HEK293T (cell line): ENCODE data around the gene VWC2.

Experiments used
- CTCF ChIA-PET: fragments of 350-600 bp; formaldehyde crosslinking; extraction: SDS; loops from one replicate; lab custom pipeline; 2021; ENCODE audit warnings: antibody characterized with exemption, inconsistent platforms; lab: Yijun Ruan, JAX
- POLR2A ChIA-PET: fragments of 350-600 bp; formaldehyde crosslinking; extraction: SDS; loops from one replicate; lab custom pipeline; 2020; ENCODE audit warnings: antibody characterized with exemption, inconsistent platforms; lab: Yijun Ruan, JAX
- DNase-seq: peaks from one replicate; pipeline ENCODE4 v3.0.0; 2012; ENCODE audit warnings: mixed read lengths; ENCODE audit errors: extremely low spot score
- ARNT ChIP-seq: fragments of 450-650 bp; IDR thresholded peaks from 2 replicates; pipeline ENCODE4 v1.6.1; 2017; ENCODE audit warnings: mild to moderate bottlenecking
- BHLHE40 ChIP-seq: fragments of 450-650 bp; IDR thresholded peaks from 2 replicates; pipeline ENCODE4 v1.6.1; 2016; ENCODE audit warnings: mild to moderate bottlenecking, moderate library complexity, borderline replicate concordance
- CTBP1 ChIP-seq: fragments of 450-650 bp; IDR thresholded peaks from 2 replicates; pipeline ENCODE4 v1.6.1; 2016; ENCODE audit warnings: borderline replicate concordance
- ELF4 ChIP-seq: fragments of 450-650 bp; IDR thresholded peaks from 2 replicates; pipeline ENCODE4 v1.6.1; 2017; ENCODE audit warnings: antibody characterized with exemption
- FOXA1 ChIP-seq: fragments of 450-650 bp; IDR thresholded peaks from 2 replicates; pipeline ENCODE4 v1.6.1; 2016; ENCODE audit warnings: mild to moderate bottlenecking
- FOXK2 ChIP-seq: fragments of 450-650 bp; IDR thresholded peaks from 2 replicates; pipeline ENCODE4 v1.6.1; 2016; ENCODE audit warnings: mild to moderate bottlenecking
- FOXM1 ChIP-seq: fragments of 450-650 bp; IDR thresholded peaks from 2 replicates; pipeline ENCODE4 v1.6.1; 2017; ENCODE audit warnings: mild to moderate bottlenecking, borderline replicate concordance
- HDGF ChIP-seq: fragments of 450-650 bp; IDR thresholded peaks from 2 replicates; pipeline ENCODE4 v1.6.1; 2017; ENCODE audit warnings: antibody characterized with exemption, borderline replicate concordance
- L3MBTL2 ChIP-seq: fragments of 450-650 bp; conservative IDR thresholded peaks from 2 replicates; pipeline ENCODE4 v1.6.1; 2016; ENCODE audit warnings: mild to moderate bottlenecking
- LEF1 ChIP-seq: fragments of 450-650 bp; IDR thresholded peaks from 2 replicates; pipeline ENCODE4 v1.6.1; 2017; ENCODE audit warnings: mild to moderate bottlenecking, borderline replicate concordance
- NFRKB ChIP-seq: fragments of 450-650 bp; IDR thresholded peaks from 2 replicates; pipeline ENCODE4 v1.6.1; 2016; ENCODE audit warnings: mild to moderate bottlenecking, moderate library complexity
- SP1 ChIP-seq: fragments of 450-650 bp; IDR thresholded peaks from 2 replicates; pipeline ENCODE4 v1.6.1; 2017
- SUZ12 ChIP-seq: fragments of 450-650 bp; IDR thresholded peaks from 2 replicates; pipeline ENCODE4 v1.6.1; 2016; ENCODE audit warnings: mild to moderate bottlenecking
- TARDBP ChIP-seq: fragments of 450-650 bp; IDR thresholded peaks from 2 replicates; pipeline ENCODE4 v1.6.1; 2016
- ZNF384 ChIP-seq: fragments of 450-650 bp; IDR thresholded peaks from 2 replicates; pipeline ENCODE4 v1.6.1; 2016
- TF ChIP-seq, protein P1 (sequence below): fragments of 450-650 bp; IDR thresholded peaks from 2 replicates; pipeline ENCODE4 v1.6.1; 2016

VWC2 gene

DNA sequence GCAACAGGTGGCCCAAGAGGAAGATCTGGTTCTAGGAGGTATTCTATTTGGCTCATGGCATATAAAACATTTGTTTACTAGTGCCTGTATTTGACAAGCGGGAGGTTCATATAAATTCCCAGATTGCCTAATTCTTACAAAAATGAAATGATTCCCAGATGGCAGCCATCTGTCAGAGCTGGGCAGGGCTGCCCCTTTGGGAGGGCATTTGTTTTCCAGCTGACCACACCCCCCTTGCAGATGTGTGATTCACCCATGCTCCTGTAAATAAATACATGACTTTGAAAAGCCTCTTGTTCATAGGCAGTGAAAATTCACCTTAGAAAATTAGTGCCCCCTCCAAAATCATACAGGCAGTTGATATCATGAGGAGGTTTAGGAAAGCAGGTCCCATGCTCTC, 8.6 kb downstream of the VWC2 start:
- ChIA-PET CTCF (no interaction called here), POLR2A (no interaction called here)
- no peak for DNase-seq
- TF ChIP-seq L3MBTL2 = no peak
- TF ChIP-seq SP1 = no peak
- TF ChIP-seq SUZ12 = no peak
- no peak for TF ChIP-seq BHLHE40
- TF ChIP-seq, protein P1, sequence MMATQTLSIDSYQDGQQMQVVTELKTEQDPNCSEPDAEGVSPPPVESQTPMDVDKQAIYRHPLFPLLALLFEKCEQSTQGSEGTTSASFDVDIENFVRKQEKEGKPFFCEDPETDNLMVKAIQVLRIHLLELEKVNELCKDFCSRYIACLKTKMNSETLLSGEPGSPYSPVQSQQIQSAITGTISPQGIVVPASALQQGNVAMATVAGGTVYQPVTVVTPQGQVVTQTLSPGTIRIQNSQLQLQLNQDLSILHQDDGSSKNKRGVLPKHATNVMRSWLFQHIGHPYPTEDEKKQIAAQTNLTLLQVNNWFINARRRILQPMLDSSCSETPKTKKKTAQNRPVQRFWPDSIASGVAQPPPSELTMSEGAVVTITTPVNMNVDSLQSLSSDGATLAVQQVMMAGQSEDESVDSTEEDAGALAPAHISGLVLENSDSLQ = no peak
- no peak for TF ChIP-seq ZNF384
- TF ChIP-seq TARDBP = no peak
- no peak for TF ChIP-seq ARNT
- no peak for TF ChIP-seq ELF4
- no peak for TF ChIP-seq LEF1

DNA sequence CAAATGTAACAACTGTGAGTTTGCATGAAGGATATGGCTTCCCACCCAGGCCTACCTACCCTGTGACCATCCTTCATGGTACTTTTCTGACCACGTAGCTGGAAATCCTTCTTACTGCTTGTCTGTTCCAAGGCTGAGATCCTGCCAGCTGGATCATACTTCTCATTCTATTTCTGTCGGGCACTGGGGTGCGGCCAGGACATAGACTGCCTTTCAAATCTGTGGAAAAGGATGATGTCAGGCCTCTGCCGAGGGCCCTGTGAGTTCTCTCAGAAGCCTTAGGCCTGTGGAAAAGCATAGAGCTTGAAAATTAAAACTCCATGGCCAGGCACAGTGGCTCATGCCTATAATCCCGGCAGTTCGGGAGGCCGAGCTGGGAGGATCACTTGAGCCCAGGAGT, 10.0 kb downstream of the VWC2 start:
- POLR2A ChIA-PET = no interaction called here
- CTCF ChIA-PET = no interaction called here
- TF ChIP-seq FOXA1 (no peak), ELF4 (no peak), SUZ12 (no peak), SP1 (no peak), ZNF384 (no peak), FOXK2 (no peak), BHLHE40 (no peak), NFRKB (no peak), CTBP1 (no peak), FOXM1 (no peak), TARDBP (no peak), LEF1 (no peak), HDGF (no peak), ARNT (no peak)
- TF ChIP-seq, protein P1 = no peak
- DNase-seq = no peak

DNA sequence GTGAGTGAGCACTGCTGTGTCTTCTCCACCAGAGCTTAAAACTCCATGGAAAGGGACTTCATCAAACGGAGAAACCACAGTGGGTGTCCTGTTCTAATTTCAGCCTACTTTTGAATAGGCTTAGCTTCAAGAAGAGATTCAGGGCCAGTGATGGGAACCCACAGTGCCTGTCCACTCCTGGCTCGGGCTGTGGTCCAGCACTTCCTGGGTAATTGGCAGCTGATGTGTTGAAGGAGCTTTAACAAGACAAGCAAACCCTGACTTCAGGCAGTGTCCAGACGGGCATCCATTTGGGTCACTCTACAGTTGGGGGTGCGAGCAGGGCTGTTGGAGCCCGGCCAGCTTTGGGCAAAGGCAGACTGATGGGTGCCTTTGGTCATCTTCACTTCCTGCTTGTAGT, 14.5 kb downstream of the VWC2 start:
- ChIA-PET CTCF (no interaction called here), POLR2A (no interaction called here)
- no peak for DNase-seq
- TF ChIP-seq ELF4 (no peak), L3MBTL2 (no peak), FOXK2 (no peak), SP1 (no peak), BHLHE40 (no peak), CTBP1 (no peak), ZNF384 (no peak), NFRKB (no peak), SUZ12 (no peak), HDGF (no peak), LEF1 (no peak), ARNT (no peak), TARDBP (no peak), FOXM1 (no peak)
- TF ChIP-seq, protein P1 = no peak

DNA sequence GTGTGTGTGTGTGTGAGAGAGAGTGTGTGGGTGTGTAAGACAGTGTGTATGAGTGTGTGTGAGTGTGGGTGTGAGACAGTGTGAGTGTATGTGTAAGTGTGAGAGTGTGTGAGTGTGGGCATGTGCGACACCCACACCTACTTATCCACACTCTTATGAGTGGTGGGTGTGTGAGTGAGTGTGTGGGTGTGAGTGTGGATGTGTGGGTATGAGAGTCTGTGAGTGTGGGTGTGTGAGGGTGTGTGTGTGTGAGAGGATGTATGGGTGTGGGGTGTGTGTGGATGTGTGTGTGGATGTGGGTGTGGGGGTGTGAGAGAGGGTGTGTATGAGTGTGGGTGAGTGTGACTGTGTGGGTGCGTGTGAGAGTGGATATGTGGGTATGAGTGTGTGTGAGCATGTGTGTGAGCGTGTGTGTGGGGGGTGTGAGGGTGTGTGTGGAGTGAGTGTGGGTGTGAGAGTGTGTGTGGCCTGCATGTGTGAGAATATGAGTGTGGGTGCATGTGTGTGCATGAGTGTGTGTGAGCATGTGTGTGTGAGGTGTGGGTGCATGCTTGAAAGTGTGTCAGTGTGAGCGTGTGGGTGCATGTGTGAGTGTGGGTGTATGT, 15.1 kb downstream of the VWC2 start:
- CTCF ChIA-PET = no interaction called here

DNA sequence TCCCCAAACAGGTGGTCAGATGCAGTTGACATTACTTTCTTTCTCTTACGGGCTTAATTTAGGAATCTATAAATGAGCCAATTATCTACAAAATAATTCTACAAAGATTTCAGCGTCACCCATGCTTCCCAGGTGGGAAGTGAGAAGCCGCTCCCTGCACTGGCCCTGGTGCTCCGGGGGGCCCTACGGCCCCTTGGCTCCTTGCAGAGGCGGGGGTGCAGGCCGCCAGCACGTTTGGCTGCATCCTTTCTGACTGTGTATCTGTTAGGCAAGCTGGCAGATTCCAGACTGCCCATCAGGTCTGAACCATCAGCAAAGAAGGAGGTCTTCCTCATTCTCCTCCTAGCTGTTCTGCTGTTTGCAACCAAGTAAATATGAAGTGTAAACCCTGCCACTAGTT, 16.3 kb downstream of the VWC2 start:
- TF ChIP-seq BHLHE40 (no peak), ARNT (no peak), CTBP1 (no peak), SP1 (no peak), NFRKB (no peak), SUZ12 (no peak), LEF1 (no peak), L3MBTL2 (no peak), FOXK2 (no peak)
- POLR2A ChIA-PET = no interaction called here
- CTCF ChIA-PET = interaction anchor here (0.6 kb wide), 1 partner anchor 18 kb away, joined by 3 read pairs; no protein-coding TSS in a partner anchor
- DNase-seq = no peak

More for the DNA sequence above, 15.1 kb downstream of the VWC2 start:
- POLR2A ChIA-PET = no interaction called here
- no peak for TF ChIP-seq HDGF
- TF ChIP-seq, protein P1 = no peak
- TF ChIP-seq L3MBTL2 = no peak
- TF ChIP-seq FOXM1 = no peak
- DNase-seq = no peak

DNA sequence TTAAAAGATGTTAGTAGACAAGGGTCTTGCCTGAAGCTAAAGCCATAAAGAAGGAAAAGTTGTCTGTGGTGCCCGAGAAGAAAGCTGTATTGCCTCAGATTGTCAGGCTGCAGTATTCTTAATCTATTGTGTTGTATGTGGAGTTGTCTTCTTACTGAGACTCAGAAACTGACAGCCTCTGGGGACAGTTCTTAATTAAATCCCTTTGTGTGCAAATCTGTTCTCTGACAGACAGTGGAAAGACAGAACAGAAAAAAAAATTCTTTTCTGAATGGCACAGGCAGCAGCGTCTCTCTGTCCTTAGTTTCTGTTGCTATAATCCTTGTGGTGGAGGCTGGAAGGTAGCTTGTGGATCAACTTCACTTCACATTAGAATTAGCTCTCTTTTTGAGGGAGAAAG, 16.8 kb downstream of the VWC2 start:
- CTCF ChIA-PET = interaction anchor here (1.4 kb wide), 1 partner anchor 15 kb away, joined by 4 read pairs; no protein-coding TSS in a partner anchor
- DNase-seq = no peak
- POLR2A ChIA-PET = no interaction called here
- no peak for TF ChIP-seq SUZ12
- TF ChIP-seq TARDBP = no peak
- no peak for TF ChIP-seq LEF1
- no peak for TF ChIP-seq ELF4
- TF ChIP-seq BHLHE40 = no peak
- TF ChIP-seq HDGF = no peak
- TF ChIP-seq FOXM1 = no peak
- no peak for TF ChIP-seq NFRKB
- TF ChIP-seq FOXA1 = no peak
- TF ChIP-seq ARNT = no peak
- no peak for TF ChIP-seq SP1
- no peak for TF ChIP-seq L3MBTL2
- TF ChIP-seq, protein P1 = no peak
- no peak for TF ChIP-seq FOXK2
- no peak for TF ChIP-seq CTBP1
- TF ChIP-seq ZNF384 = no peak
